ENCODE data around the gene SLC16A6. TPM values are rescaled to one million over a fixed set of nuclear protein-coding genes. Genes with fewer than 3 reads are reported as not detected.
A peak's percentile ranks its signal among the peaks of the same experiment; 100 is the strongest.
"Not testable (repeated sequence)": the region's sequence is repeated elsewhere in the genome, so short reads cannot be mapped to it uniquely, and the experiment has no call there.

SLC16A6 gene
- 1 to 10 TPM; 6.9 to 7.1 TPM for total RNA-seq

GRCh38 chr17:68290955-68291835 is at the start of gene SLC16A6, which contains the start of gene ARSG:
TSS of gene SLC16A6 (minus strand) at chr17:68291127. CDS start at chr17:68278320, 12,807 bp downstream.
TSS of gene ARSG (plus strand) at chr17:68291495. CDS start at chr17:68307494, 15,999 bp downstream.
- peaks cover 64% of the 10 kb centered on the region for H3K4me1 Mint-ChIP-seq (ENCODE audit: low read depth)
- ChIA-PET POLR2A (interaction anchor here (0.6 to 3.4 kb wide), 31 partner anchors 19 to 221 kb away, joined by 3 to 36 read pairs (median 6); partner anchors contain the start of genes AMZ2, PRKAR1A and WIPI1), CTCF (interaction anchor here (0.6 to 3.6 kb wide), 26 partner anchors 11 to 204 kb away, joined by 3 to 32 read pairs (median 4); partner anchors contain the start of gene WIPI1)
- peak; percentile 66 for ATAC-seq
- peaks cover 24% of the 10 kb centered on the region for H3K36me3 Mint-ChIP-seq (ENCODE audit: low read depth)
- peak within 1 kb of the TSS; percentile 97 for H3K27ac Mint-ChIP-seq
- no peaks in the 10 kb centered on the region for H3K9me3 Mint-ChIP-seq (ENCODE audit: insufficient read depth)
- H3K4me3 Mint-ChIP-seq = peak within 1 kb of the TSS; percentile 98
- peak; percentile 88 for DNase-seq
- no peaks in the 10 kb centered on the region for H3K27me3 Mint-ChIP-seq (ENCODE audit: low read depth)

GRCh38 chr17:68334393-68334792 is 43.5 kb upstream of the SLC16A6 start:
- Mint-ChIP-seq H3K27ac (no peak overlapping the region), H3K4me1 (ENCODE audit: low read depth) (peaks cover 13% of the 10 kb centered on the region), H3K36me3 (ENCODE audit: low read depth) (peaks cover 15% of the 10 kb centered on the region), H3K4me3 (no peak overlapping the region), H3K27me3 (ENCODE audit: low read depth) (no peaks in the 10 kb centered on the region), H3K9me3 (ENCODE audit: insufficient read depth) (peaks cover 21% of the 10 kb centered on the region)
- ChIA-PET CTCF (interaction anchor here (1.2 kb wide), 2 partner anchors 10 to 97 kb away, joined by 3 to 4 read pairs; no protein-coding TSS in a partner anchor), POLR2A (no interaction called here)
- DNase-seq (no peak), ATAC-seq (no peak)

- H3K27ac Mint-ChIP-seq; H3K4me3 Mint-ChIP-seq; POLR2A ChIA-PET; DNase-seq; CTCF ChIA-PET; ATAC-seq; H3K27me3 Mint-ChIP-seq (ENCODE audit: low read depth): not testable (repeated sequence)
- Mint-ChIP-seq H3K9me3 (ENCODE audit: insufficient read depth) (peaks cover 21% of the 10 kb centered on the region), H3K36me3 (ENCODE audit: low read depth) (peaks cover 15% of the 10 kb centered on the region), H3K4me1 (ENCODE audit: low read depth) (peaks cover 13% of the 10 kb centered on the region)
These were observed 41.0 kb upstream of the SLC16A6 start for GRCh38 chr17:68331932-68332331.

GRCh38 chr17:68329331-68329730 is 38.4 kb upstream of the SLC16A6 start:
- H3K36me3 Mint-ChIP-seq (ENCODE audit: low read depth) = peaks cover 15% of the 10 kb centered on the region
- CTCF ChIA-PET = interaction anchor here (0.6 to 2.6 kb wide), 2 partner anchors 69 to 103 kb away, joined by 3 to 9 read pairs; no protein-coding TSS in a partner anchor
- no peak overlapping the region for H3K27ac Mint-ChIP-seq
- no peaks in the 10 kb centered on the region for H3K27me3 Mint-ChIP-seq (ENCODE audit: low read depth)
- no peak overlapping the region for H3K4me3 Mint-ChIP-seq
- ATAC-seq (no peak), DNase-seq (no peak)
- peaks cover 21% of the 10 kb centered on the region for H3K9me3 Mint-ChIP-seq (ENCODE audit: insufficient read depth)
- POLR2A ChIA-PET = interaction anchor here (0.8 kb wide), 1 partner anchor 13 kb away, joined by 3 read pairs; no protein-coding TSS in a partner anchor
- H3K4me1 Mint-ChIP-seq (ENCODE audit: low read depth) = peaks cover 20% of the 10 kb centered on the region

- Mint-ChIP-seq H3K36me3 (ENCODE audit: low read depth) (peaks cover 15% of the 10 kb centered on the region), H3K27ac (no peak overlapping the region), H3K4me1 (ENCODE audit: low read depth) (peaks cover 20% of the 10 kb centered on the region), H3K4me3 (no peak overlapping the region), H3K9me3 (ENCODE audit: insufficient read depth) (peaks cover 21% of the 10 kb centered on the region), H3K27me3 (ENCODE audit: low read depth) (no peaks in the 10 kb centered on the region)
- ATAC-seq (no peak), DNase-seq (no peak)
- POLR2A ChIA-PET = no interaction called here
- CTCF ChIA-PET = interaction anchor here (0.7 to 2.6 kb wide), 3 partner anchors 16 to 104 kb away, joined by 3 to 9 read pairs (median 4); no protein-coding TSS in a partner anchor
These were observed 37.7 kb upstream of the SLC16A6 start for GRCh38 chr17:68328676-68329075.

- peaks cover 15% of the 10 kb centered on the region for H3K36me3 Mint-ChIP-seq (ENCODE audit: low read depth)
- DNase-seq = no peak
- POLR2A ChIA-PET = no interaction called here
- peaks cover 20% of the 10 kb centered on the region for H3K4me1 Mint-ChIP-seq (ENCODE audit: low read depth)
- H3K27me3 Mint-ChIP-seq (ENCODE audit: low read depth) = no peaks in the 10 kb centered on the region
- no peak overlapping the region for H3K4me3 Mint-ChIP-seq
- H3K9me3 Mint-ChIP-seq (ENCODE audit: insufficient read depth) = peaks cover 19% of the 10 kb centered on the region
- no peak overlapping the region for H3K27ac Mint-ChIP-seq
- CTCF ChIA-PET = interaction anchor here (0.7 to 2.6 kb wide), 4 partner anchors 10 to 104 kb away, joined by 3 to 9 read pairs (median 4); no protein-coding TSS in a partner anchor
- no peak for ATAC-seq
These were observed 37.1 kb upstream of the SLC16A6 start for GRCh38 chr17:68327823-68328557.

GRCh38 chr17:68326681-68327080 is 35.8 kb upstream of the SLC16A6 start:
- Mint-ChIP-seq H3K27me3 (ENCODE audit: low read depth) (no peaks in the 10 kb centered on the region), H3K9me3 (ENCODE audit: insufficient read depth) (peaks cover 11% of the 10 kb centered on the region), H3K4me1 (ENCODE audit: low read depth) (peaks cover 18% of the 10 kb centered on the region), H3K27ac (no peak overlapping the region), H3K4me3 (no peak overlapping the region), H3K36me3 (ENCODE audit: low read depth) (peaks cover 9% of the 10 kb centered on the region)
- ATAC-seq (no peak), DNase-seq (no peak)
- ChIA-PET CTCF (interaction anchor here (0.7 to 1.6 kb wide), 3 partner anchors 9 to 109 kb away, joined by 3 to 4 read pairs (median 4); partner anchors contain the start of gene SLC16A6), POLR2A (no interaction called here)

- H3K9me3 Mint-ChIP-seq (ENCODE audit: insufficient read depth) = peaks cover 8% of the 10 kb centered on the region
- H3K4me1 Mint-ChIP-seq (ENCODE audit: low read depth) = peaks cover 18% of the 10 kb centered on the region
- H3K36me3 Mint-ChIP-seq (ENCODE audit: low read depth) = peaks cover 7% of the 10 kb centered on the region
- ATAC-seq (no peak), DNase-seq (no peak)
- POLR2A ChIA-PET = interaction anchor here (1.7 to 2.5 kb wide), 2 partner anchors 20 to 33 kb away, joined by 5 to 8 read pairs; no protein-coding TSS in a partner anchor
- no peak overlapping the region for H3K4me3 Mint-ChIP-seq
- CTCF ChIA-PET = no interaction called here
- no peaks in the 10 kb centered on the region for H3K27me3 Mint-ChIP-seq (ENCODE audit: low read depth)
- H3K27ac Mint-ChIP-seq = no peak overlapping the region
These were observed 35.0 kb upstream of the SLC16A6 start for GRCh38 chr17:68325961-68326360.

GRCh38 chr17:68324654-68325336 is 33.9 kb upstream of the SLC16A6 start:
- Mint-ChIP-seq H3K36me3 (ENCODE audit: low read depth) (no peaks in the 10 kb centered on the region), H3K4me3 (no peak overlapping the region), H3K27me3 (ENCODE audit: low read depth) (no peaks in the 10 kb centered on the region), H3K9me3 (ENCODE audit: insufficient read depth) (no peaks in the 10 kb centered on the region), H3K4me1 (ENCODE audit: low read depth) (peaks cover 18% of the 10 kb centered on the region), H3K27ac (no peak overlapping the region)
- ChIA-PET CTCF (interaction anchor here (0.9 to 1.9 kb wide), 3 partner anchors 12 to 38 kb away, joined by 3 to 5 read pairs (median 4); no protein-coding TSS in a partner anchor), POLR2A (interaction anchor here (0.7 to 2.5 kb wide), 4 partner anchors 9 to 32 kb away, joined by 3 to 8 read pairs (median 4); no protein-coding TSS in a partner anchor)
- ATAC-seq (no peak), DNase-seq (no peak)

GRCh38 chr17:68324114-68324513 is 33.2 kb upstream of the SLC16A6 start:
- no peak for DNase-seq
- Mint-ChIP-seq H3K4me3 (no peak overlapping the region), H3K36me3 (ENCODE audit: low read depth) (no peaks in the 10 kb centered on the region), H3K27me3 (ENCODE audit: low read depth) (no peaks in the 10 kb centered on the region), H3K9me3 (ENCODE audit: insufficient read depth) (no peaks in the 10 kb centered on the region), H3K27ac (peak overlapping the region; percentile 47), H3K4me1 (ENCODE audit: low read depth) (peaks cover 18% of the 10 kb centered on the region)
- no peak for ATAC-seq
- POLR2A ChIA-PET = interaction anchor here (0.7 to 2.5 kb wide), 2 partner anchors 23 to 32 kb away, joined by 3 to 8 read pairs; no protein-coding TSS in a partner anchor
- CTCF ChIA-PET = interaction anchor here (0.6 to 1.9 kb wide), 5 partner anchors 13 to 90 kb away, joined by 3 to 5 read pairs (median 3); no protein-coding TSS in a partner anchor

- ChIA-PET CTCF (no interaction called here), POLR2A (no interaction called here)
- DNase-seq (no peak), ATAC-seq (no peak)
- H3K27ac Mint-ChIP-seq = no peak overlapping the region
- H3K4me3 Mint-ChIP-seq = no peak overlapping the region
- H3K27me3 Mint-ChIP-seq (ENCODE audit: low read depth) = no peaks in the 10 kb centered on the region
- H3K36me3 Mint-ChIP-seq (ENCODE audit: low read depth) = no peaks in the 10 kb centered on the region
- no peaks in the 10 kb centered on the region for H3K9me3 Mint-ChIP-seq (ENCODE audit: insufficient read depth)
- peaks cover 16% of the 10 kb centered on the region for H3K4me1 Mint-ChIP-seq (ENCODE audit: low read depth)
These were observed 31.7 kb upstream of the SLC16A6 start for GRCh38 chr17:68322630-68323029.
